ENCODE data around the gene FCN1.

FCN1 gene

DNA sequence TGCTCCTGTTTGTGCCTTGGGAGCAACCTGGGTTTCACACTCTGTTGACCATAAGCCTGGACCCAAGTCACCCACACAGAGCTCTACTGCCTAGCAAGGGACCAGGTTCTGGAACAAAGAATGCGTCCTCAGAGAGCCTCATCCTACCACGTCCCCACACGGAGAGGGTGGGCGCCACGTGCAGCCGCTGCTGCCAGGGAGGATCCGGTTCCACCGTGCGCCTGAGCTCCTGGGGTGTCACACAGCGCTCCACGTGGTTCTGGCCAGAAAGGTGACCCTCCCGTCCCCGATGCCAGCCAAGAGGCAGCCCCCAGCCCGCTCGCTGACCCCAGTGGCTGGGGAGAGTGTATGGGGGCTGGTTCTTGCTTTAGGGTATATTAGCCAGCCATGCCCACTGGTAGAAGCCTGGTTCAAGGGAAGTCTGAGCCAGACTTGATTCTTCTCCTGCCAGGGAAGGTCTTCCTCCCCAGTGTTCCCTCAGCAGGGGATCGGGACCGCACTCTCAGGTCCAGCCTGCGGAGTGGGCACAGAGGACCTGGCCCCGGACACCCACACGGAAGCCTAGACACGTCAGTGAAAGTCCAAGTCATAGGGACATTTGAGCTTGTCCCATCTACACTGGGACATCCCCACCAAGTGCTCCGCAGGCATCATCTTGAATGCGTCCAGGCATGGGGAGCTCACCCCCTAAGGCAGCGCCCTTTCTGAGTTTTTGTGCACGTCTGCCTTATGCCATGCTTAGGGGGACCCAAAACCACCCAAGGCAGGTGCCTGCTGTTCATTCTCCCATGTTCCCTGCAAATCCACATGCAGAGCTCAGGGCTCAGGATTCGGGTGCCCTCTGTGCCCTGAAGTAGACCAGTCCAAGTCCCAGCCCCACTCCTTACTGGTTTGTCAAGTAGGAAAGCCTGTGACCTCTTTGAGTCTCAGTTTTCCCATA, 2.4 kb downstream of the FCN1 start:
- Histone ChIP-seq H3K4me2 (ENCODE audit: low read length) (no peak overlapping the region), H3K27ac (no peak overlapping the region), H3K27me3 (ENCODE audit: control insufficient read depth, insufficient read depth, low read length) (no peaks in the 10 kb centered on the region), H3K79me2 (no peaks in the 10 kb centered on the region), H3K4me3 (ENCODE audit: low read depth, low read length) (no peak overlapping the region), H3K9ac (no peak overlapping the region), H2AFZ (no peak overlapping the region), H3K4me1 (no peaks in the 10 kb centered on the region), H3K9me3 (ENCODE audit: control insufficient read depth, low read length) (no peaks in the 10 kb centered on the region), H3K36me3 (ENCODE audit: control insufficient read depth, insufficient read depth, low read length) (no peaks in the 10 kb centered on the region)
- TF ChIP-seq, protein P1, sequence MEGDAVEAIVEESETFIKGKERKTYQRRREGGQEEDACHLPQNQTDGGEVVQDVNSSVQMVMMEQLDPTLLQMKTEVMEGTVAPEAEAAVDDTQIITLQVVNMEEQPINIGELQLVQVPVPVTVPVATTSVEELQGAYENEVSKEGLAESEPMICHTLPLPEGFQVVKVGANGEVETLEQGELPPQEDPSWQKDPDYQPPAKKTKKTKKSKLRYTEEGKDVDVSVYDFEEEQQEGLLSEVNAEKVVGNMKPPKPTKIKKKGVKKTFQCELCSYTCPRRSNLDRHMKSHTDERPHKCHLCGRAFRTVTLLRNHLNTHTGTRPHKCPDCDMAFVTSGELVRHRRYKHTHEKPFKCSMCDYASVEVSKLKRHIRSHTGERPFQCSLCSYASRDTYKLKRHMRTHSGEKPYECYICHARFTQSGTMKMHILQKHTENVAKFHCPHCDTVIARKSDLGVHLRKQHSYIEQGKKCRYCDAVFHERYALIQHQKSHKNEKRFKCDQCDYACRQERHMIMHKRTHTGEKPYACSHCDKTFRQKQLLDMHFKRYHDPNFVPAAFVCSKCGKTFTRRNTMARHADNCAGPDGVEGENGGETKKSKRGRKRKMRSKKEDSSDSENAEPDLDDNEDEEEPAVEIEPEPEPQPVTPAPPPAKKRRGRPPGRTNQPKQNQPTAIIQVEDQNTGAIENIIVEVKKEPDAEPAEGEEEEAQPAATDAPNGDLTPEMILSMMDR (IDR thresholded peaks at IDR 0.05) = no peak

DNA sequence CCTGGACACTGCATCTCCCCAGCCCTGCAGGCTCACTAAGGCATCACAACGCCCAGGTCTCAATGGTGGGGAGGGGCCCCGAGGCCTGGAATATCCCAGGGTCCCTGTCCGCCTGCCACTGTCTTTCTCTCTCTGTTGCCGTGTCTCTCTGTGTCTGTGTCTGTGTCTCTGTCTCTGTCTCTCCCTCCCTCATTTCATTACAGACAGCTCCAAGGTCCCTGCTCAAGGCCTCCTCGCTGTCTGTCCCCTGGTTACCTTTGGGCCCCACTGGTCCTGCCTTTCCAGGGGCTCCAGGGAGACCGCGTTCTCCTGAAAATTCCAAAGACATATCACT, 3.2 kb downstream of the FCN1 start:
- no peak overlapping the region for H3K4me3 ChIP-seq (ENCODE audit: low read depth, low read length)
- no peak overlapping the region for H2AFZ ChIP-seq
- H3K4me2 ChIP-seq (ENCODE audit: low read length) = no peak overlapping the region
- H3K36me3 ChIP-seq (ENCODE audit: control insufficient read depth, insufficient read depth, low read length) = no peaks in the 10 kb centered on the region
- no peaks in the 10 kb centered on the region for H3K9me3 ChIP-seq (ENCODE audit: control insufficient read depth, low read length)
- H3K9ac ChIP-seq = no peak overlapping the region
- TF ChIP-seq, protein P1 (IDR thresholded peaks at IDR 0.05) = no peak
- H3K27me3 ChIP-seq (ENCODE audit: control insufficient read depth, insufficient read depth, low read length) = no peaks in the 10 kb centered on the region
- H3K79me2 ChIP-seq = no peaks in the 10 kb centered on the region
- no peaks in the 10 kb centered on the region for H3K4me1 ChIP-seq
- H3K27ac ChIP-seq = no peak overlapping the region

DNA sequence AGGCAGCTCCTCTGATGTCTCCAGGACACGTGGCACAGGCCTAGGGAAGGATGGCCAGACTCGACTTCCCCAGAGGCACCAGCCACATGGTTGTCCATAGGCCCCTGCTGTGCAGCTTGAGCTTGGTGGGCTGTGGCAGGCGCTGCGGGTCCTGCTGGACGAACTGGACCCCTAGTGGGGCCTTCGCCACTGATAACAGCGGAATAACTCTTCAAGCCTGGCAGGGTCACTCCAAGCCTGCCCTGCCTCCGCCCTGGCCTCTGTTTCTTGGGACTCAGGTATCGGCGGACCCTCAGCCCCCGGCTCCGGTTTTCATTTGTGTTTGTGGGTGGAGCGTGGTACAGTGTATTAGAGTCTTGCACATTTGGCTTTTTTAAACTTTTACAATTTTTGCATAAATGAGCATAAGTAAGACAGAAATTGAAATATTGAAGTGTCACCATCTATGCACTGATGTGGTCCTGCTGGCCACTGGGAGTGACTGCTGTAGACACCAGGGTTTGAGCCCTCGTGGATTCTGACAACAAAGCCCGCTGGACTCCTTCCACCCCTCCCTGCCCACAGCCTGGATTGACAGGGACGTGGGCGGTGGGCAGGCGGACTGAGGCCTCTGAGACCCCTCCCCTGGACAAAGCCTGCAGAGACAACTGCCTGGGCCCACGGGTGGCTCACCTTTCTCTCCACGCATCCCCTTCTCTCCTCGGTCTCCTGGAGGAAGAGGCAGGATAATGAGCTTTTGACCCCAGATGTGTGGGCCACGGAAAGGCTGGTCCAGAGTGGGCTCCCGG, 3.8 kb downstream of the FCN1 start:
- Histone ChIP-seq H3K79me2 (no peaks in the 10 kb centered on the region), H3K4me3 (ENCODE audit: low read depth, low read length) (no peak overlapping the region), H3K36me3 (ENCODE audit: control insufficient read depth, insufficient read depth, low read length) (no peaks in the 10 kb centered on the region), H3K9ac (no peak overlapping the region), H3K4me2 (ENCODE audit: low read length) (no peak overlapping the region), H3K9me3 (ENCODE audit: control insufficient read depth, low read length) (no peaks in the 10 kb centered on the region), H2AFZ (no peak overlapping the region), H3K4me1 (no peaks in the 10 kb centered on the region), H3K27me3 (ENCODE audit: control insufficient read depth, insufficient read depth, low read length) (no peaks in the 10 kb centered on the region), H3K27ac (no peak overlapping the region)
- TF ChIP-seq, protein P1 (IDR thresholded peaks at IDR 0.05) = no peak

DNA sequence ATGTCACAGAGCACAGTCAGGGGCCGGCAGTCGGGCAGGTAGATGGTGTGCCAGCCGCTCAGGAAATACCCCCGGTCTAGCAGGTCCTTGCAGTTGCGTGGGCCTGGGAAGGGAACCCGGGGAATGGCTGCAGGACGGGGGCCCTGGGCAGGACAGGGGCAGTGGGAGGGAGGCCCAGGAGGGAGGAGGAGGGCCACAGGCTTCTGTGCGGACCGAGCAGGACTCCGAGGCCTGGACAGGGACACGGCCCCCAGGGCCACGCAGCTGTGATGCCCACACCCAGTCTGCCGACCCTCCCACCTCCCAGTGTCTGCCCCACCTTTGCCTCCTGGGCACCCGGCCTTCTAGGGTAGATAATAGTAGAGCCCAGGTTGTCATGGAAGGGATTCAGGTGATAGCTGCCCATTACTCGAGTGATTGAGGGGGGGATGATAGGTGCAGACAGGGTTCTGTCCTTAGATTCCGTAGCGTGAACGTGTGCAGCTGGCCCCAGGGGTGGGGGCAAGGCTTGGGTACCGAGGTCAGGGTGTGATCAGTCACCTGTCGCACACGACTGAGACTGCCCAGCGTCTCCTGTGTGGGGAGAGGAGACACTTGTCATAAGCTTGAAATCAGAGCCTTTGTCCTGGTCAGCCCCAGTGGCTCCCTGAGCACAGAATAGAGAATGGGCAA, 4.5 kb downstream of the FCN1 start:
- H3K4me1 ChIP-seq = no peaks in the 10 kb centered on the region
- H3K9me3 ChIP-seq (ENCODE audit: control insufficient read depth, low read length) = no peaks in the 10 kb centered on the region
- H3K9ac ChIP-seq = no peak overlapping the region
- TF ChIP-seq, protein P1 (IDR thresholded peaks at IDR 0.05) = no peak
- H3K36me3 ChIP-seq (ENCODE audit: control insufficient read depth, insufficient read depth, low read length) = no peaks in the 10 kb centered on the region
- H2AFZ ChIP-seq = no peak overlapping the region
- no peaks in the 10 kb centered on the region for H3K79me2 ChIP-seq
- H3K4me2 ChIP-seq (ENCODE audit: low read length) = no peak overlapping the region
- no peaks in the 10 kb centered on the region for H3K27me3 ChIP-seq (ENCODE audit: control insufficient read depth, insufficient read depth, low read length)
- H3K27ac ChIP-seq = no peak overlapping the region
- H3K4me3 ChIP-seq (ENCODE audit: low read depth, low read length) = no peak overlapping the region
